Neural cell (in vitro differentiated cells): ENCODE results near the gene ZNF563. TPM values are rescaled to one million over a fixed set of nuclear protein-coding genes. Genes with fewer than 3 reads are reported as not detected.

Experiments used
- H2AFZ ChIP-seq: fragments of 200-600, 300-800 bp; sonication (generic), shearing (Covaris generic); 2 replicates; pipeline ENCODE4 v1.6.0; 2014; ENCODE audit warnings: low read depth, mild to moderate bottlenecking, antibody characterized with exemption, low read length, moderate library complexity
- H3F3A ChIP-seq: fragments of 200-600 bp; shearing (Covaris generic); 2 replicates; pipeline ENCODE4 v1.6.1; 2016; ENCODE audit warnings: mild to moderate bottlenecking, moderate library complexity, mixed read lengths, antibody characterized with exemption, low read length; ENCODE audit not compliant: insufficient read depth, poor library complexity, severe bottlenecking
- H3K27ac ChIP-seq: fragments of 200-600, 300-800 bp; sonication (generic), shearing (Covaris generic); 2 replicates; pipeline ENCODE4 v1.5.1; 2014; ENCODE audit warnings: mild to moderate bottlenecking, low read length, moderate library complexity
- H3K27me3 ChIP-seq: fragments of 300-800, 200-600 bp; sonication (generic), shearing (Covaris generic); 2 replicates; pipeline ENCODE4 v1.6.0; 2014; ENCODE audit warnings: mild to moderate bottlenecking, low read depth, low read length, moderate library complexity; ENCODE audit not compliant: insufficient read depth
- H3K36me3 ChIP-seq: fragments of 300-800, 200-600 bp; sonication (generic), shearing (Covaris generic); 2 replicates; pipeline ENCODE4 v1.5.1; 2014; ENCODE audit warnings: mild to moderate bottlenecking, antibody characterized with exemption, low read length, moderate library complexity; ENCODE audit not compliant: insufficient read depth
- H3K4me2 ChIP-seq: fragments of 300-800, 200-600 bp; sonication (generic), shearing (Covaris generic); 2 replicates; pipeline ENCODE4 v1.6.0; 2014; ENCODE audit warnings: mild to moderate bottlenecking, low read length
- H3K4me3 ChIP-seq: fragments of 300-800, 200-600 bp; sonication (generic), shearing (Covaris generic); 2 replicates; pipeline ENCODE4 v1.5.1; 2014; ENCODE audit warnings: mild to moderate bottlenecking, low read length, moderate library complexity
- H3K79me2 ChIP-seq: fragments of 200-600 bp; shearing (Covaris generic); replicated peaks from 2 replicates; pipeline ENCODE4 v1.6.0; 2014; ENCODE audit warnings: mild to moderate bottlenecking, low read length, moderate library complexity; ENCODE audit not compliant: insufficient read depth
- H3K9ac ChIP-seq: fragments of 300-800, 200-600 bp; sonication (generic), shearing (Covaris generic); 2 replicates; pipeline ENCODE4 v1.6.1; 2016; ENCODE audit warnings: mild to moderate bottlenecking, low read length, mixed read lengths
- H3K9me2 ChIP-seq: fragments of 200-600 bp; shearing (Covaris generic); 2 replicates; pipeline ENCODE4 v1.6.1; 2016; ENCODE audit warnings: mild to moderate bottlenecking, low read length, mixed read lengths; ENCODE audit not compliant: insufficient read depth
- H3K9me3 ChIP-seq: fragments of 200-600, 300-800 bp; sonication (generic), shearing (Covaris generic); 2 replicates; pipeline ENCODE4 v1.6.1; 2016; ENCODE audit warnings: mild to moderate bottlenecking, mixed run types, low read length, moderate library complexity, mixed read lengths
- H4K20me1 ChIP-seq: fragments of 200-600 bp; shearing (Covaris generic); 2 replicates; pipeline ENCODE4 v1.6.1; 2016; ENCODE audit warnings: mild to moderate bottlenecking, mixed run types; ENCODE audit not compliant: insufficient read depth
- CTCF ChIP-seq: fragments of 450-650 bp; IDR thresholded peaks from 2 replicates; pipeline ENCODE4 v1.5.1; 2014; ENCODE audit warnings: antibody characterized with exemption, mild to moderate bottlenecking, moderate library complexity; ENCODE audit not compliant: poor library complexity, severe bottlenecking
- EP300 ChIP-seq: fragments of 450-650 bp; conservative IDR thresholded peaks from 2 replicates; pipeline ENCODE4 v1.6.1; 2014; ENCODE audit warnings: antibody characterized with exemption, mild to moderate bottlenecking, moderate library complexity; ENCODE audit not compliant: poor library complexity, severe bottlenecking
- EZH2 ChIP-seq: fragments of 200-600, 300-800 bp; shearing (Covaris generic), sonication (generic); IDR thresholded peaks from 2 replicates; pipeline ENCODE4 v1.6.1; 2014; ENCODE audit warnings: antibody characterized with exemption, low read length, borderline replicate concordance, mild to moderate bottlenecking; ENCODE audit not compliant: insufficient read depth, poor library complexity, severe bottlenecking
- MXI1 ChIP-seq: fragments of 450-650 bp; conservative IDR thresholded peaks from 2 replicates; pipeline ENCODE4 v1.6.1; 2014; ENCODE audit warnings: antibody characterized with exemption, mild to moderate bottlenecking; ENCODE audit not compliant: poor library complexity, severe bottlenecking
- POLR2AphosphoS5 ChIP-seq: IDR thresholded peaks from 2 replicates; pipeline ENCODE4 v1.6.1; 2012
- RAD21 ChIP-seq: fragments of 450-650 bp; conservative IDR thresholded peaks from 2 replicates; pipeline ENCODE4 v1.6.1; 2014; ENCODE audit warnings: antibody characterized with exemption, mild to moderate bottlenecking, moderate library complexity
- SMC3 ChIP-seq: fragments of 450-650 bp; conservative IDR thresholded peaks from 2 replicates; pipeline ENCODE4 v1.6.1; 2014; ENCODE audit warnings: antibody characterized with exemption, mild to moderate bottlenecking, moderate library complexity; ENCODE audit not compliant: poor library complexity
- TAF1 ChIP-seq: IDR thresholded peaks from 2 replicates; pipeline ENCODE4 v1.6.1; 2012; ENCODE audit warnings: low read depth
- polyA plus RNA-seq: library from polyadenylated mRNA; depleted of rRNA; stranded (reverse); fragments of >200 nt; gene quantifications from 2 replicates; pipeline ENCODE4 v1.2.3, GENCODE V29; 2014
- TF ChIP-seq, protein P1 (sequence below): IDR thresholded peaks from 2 replicates; pipeline ENCODE4 v1.6.1; 2012; ENCODE audit warnings: borderline replicate concordance

The ZNF563 gene
- polyA plus RNA-seq, 1 donor from 2014 or later = 3.6 TPM

GRCh38 chr19:12380444-12380737, 47.0 kb upstream of the ZNF563 start:
- TF ChIP-seq TAF1 (no peak), RAD21 (no peak), EZH2 (no peak), CTCF (no peak)
- no peak overlapping the region for H3K9ac ChIP-seq

GRCh38 chr19:12379732-12380443, 46.5 kb upstream of the ZNF563 start:
- Histone ChIP-seq H3K79me2 (no peaks in the 10 kb centered on the region), H3K4me2 (no peak overlapping the region), H3K9me2 (no peaks in the 10 kb centered on the region), H2AFZ (no peak overlapping the region), H3F3A (no peaks in the 10 kb centered on the region), H3K4me3 (no peak overlapping the region), H3K27me3 (no peaks in the 10 kb centered on the region), H4K20me1 (no peaks in the 10 kb centered on the region), H3K9ac (no peak overlapping the region), H3K36me3 (no peaks in the 10 kb centered on the region), H3K27ac (no peak overlapping the region), H3K9me3 (peaks cover 3% of the 10 kb centered on the region)
- TF ChIP-seq EP300 = no peak
- no peak for TF ChIP-seq SMC3
- TF ChIP-seq EZH2 = no peak
- no peak for TF ChIP-seq POLR2AphosphoS5
- no peak for TF ChIP-seq CTCF
- TF ChIP-seq MXI1 = no peak
- no peak for TF ChIP-seq TAF1

More at GRCh38 chr19:12380444-12380737, 47.0 kb upstream of the ZNF563 start:
- no peaks in the 10 kb centered on the region for H3K9me2 ChIP-seq
- no peak overlapping the region for H3K4me2 ChIP-seq
- no peaks in the 10 kb centered on the region for H3K79me2 ChIP-seq
- peaks cover 3% of the 10 kb centered on the region for H3K9me3 ChIP-seq
- H4K20me1 ChIP-seq = no peaks in the 10 kb centered on the region
- H3K27ac ChIP-seq = no peak overlapping the region
- H2AFZ ChIP-seq = no peak overlapping the region
- H3K36me3 ChIP-seq = no peaks in the 10 kb centered on the region
- no peaks in the 10 kb centered on the region for H3F3A ChIP-seq
- no peaks in the 10 kb centered on the region for H3K27me3 ChIP-seq
- no peak overlapping the region for H3K4me3 ChIP-seq

GRCh38 chr19:12374026-12374425, 40.6 kb upstream of the ZNF563 start:
- H3F3A ChIP-seq = no peaks in the 10 kb centered on the region
- H3K36me3 ChIP-seq = no peaks in the 10 kb centered on the region
- no peaks in the 10 kb centered on the region for H3K79me2 ChIP-seq
- no peak overlapping the region for H3K4me3 ChIP-seq
- H3K9me2 ChIP-seq = no peaks in the 10 kb centered on the region
- peaks cover 1% of the 10 kb centered on the region for H3K9me3 ChIP-seq
- no peak overlapping the region for H3K4me2 ChIP-seq
- no peak overlapping the region for H2AFZ ChIP-seq
- TF ChIP-seq POLR2AphosphoS5 = no peak
- TF ChIP-seq, protein P1, sequence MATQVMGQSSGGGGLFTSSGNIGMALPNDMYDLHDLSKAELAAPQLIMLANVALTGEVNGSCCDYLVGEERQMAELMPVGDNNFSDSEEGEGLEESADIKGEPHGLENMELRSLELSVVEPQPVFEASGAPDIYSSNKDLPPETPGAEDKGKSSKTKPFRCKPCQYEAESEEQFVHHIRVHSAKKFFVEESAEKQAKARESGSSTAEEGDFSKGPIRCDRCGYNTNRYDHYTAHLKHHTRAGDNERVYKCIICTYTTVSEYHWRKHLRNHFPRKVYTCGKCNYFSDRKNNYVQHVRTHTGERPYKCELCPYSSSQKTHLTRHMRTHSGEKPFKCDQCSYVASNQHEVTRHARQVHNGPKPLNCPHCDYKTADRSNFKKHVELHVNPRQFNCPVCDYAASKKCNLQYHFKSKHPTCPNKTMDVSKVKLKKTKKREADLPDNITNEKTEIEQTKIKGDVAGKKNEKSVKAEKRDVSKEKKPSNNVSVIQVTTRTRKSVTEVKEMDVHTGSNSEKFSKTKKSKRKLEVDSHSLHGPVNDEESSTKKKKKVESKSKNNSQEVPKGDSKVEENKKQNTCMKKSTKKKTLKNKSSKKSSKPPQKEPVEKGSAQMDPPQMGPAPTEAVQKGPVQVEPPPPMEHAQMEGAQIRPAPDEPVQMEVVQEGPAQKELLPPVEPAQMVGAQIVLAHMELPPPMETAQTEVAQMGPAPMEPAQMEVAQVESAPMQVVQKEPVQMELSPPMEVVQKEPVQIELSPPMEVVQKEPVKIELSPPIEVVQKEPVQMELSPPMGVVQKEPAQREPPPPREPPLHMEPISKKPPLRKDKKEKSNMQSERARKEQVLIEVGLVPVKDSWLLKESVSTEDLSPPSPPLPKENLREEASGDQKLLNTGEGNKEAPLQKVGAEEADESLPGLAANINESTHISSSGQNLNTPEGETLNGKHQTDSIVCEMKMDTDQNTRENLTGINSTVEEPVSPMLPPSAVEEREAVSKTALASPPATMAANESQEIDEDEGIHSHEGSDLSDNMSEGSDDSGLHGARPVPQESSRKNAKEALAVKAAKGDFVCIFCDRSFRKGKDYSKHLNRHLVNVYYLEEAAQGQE = no peak
- no peak for TF ChIP-seq EZH2
- TF ChIP-seq RAD21 = no peak
- TF ChIP-seq MXI1 = no peak
- TF ChIP-seq SMC3 = no peak
- TF ChIP-seq EP300 = no peak
- no peak for TF ChIP-seq TAF1
- no peak for TF ChIP-seq CTCF
- no peak overlapping the region for H3K27ac ChIP-seq
- no peak overlapping the region for H3K9ac ChIP-seq
- no peaks in the 10 kb centered on the region for H3K27me3 ChIP-seq
- H4K20me1 ChIP-seq = no peaks in the 10 kb centered on the region
